A204.1 (cell line): ENCODE results near the gene GSDMA.

ENCODE experiments used
- FAIRE-seq: peaks from 2 replicates; lab custom pipeline; 2012; peaks lifted over from hg19 to GRCh38; lab: Jason Lieb, UNC

GSDMA gene

GRCh38 chr17:40022961-40023541 is 60.2 kb downstream of the GSDMA start:
- no peak for FAIRE-seq

DNA sequence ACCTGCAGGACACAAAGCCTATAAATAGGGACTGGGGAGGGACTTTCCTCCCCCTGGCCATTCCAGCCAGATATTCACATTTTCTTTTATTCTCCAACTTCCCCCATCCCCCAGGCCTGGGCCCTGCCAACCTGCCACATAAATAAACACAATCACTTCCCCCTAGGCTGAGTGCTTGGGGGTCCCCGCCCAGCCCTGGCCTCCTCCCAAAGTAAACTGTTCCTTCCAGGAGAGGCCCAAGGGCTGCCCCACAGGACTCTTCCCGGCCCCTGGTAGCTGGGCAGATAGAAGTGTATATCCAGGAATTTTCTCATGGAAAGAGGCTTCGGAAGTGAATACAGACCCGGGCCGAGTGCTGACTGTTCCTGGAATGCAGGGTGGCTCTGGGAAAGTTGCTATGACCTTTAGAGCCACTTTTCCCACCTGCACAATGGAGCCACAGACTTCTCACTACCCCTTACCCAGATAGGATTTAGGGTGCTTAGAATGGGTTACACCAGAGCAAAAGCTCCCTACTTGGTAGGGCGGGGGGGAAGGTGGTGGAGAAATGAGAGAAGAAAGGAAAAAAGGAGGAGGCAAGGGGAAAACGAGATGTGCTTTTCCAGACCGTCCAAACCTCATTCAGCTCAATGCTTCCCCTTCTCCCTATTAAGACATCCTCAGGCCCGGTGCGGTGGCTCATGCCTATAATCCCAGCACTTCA is 60.9 kb downstream of the GSDMA start:
- FAIRE-seq = no peak

GRCh38 chr17:40024901-40025300 is 62.1 kb downstream of the GSDMA start:
- FAIRE-seq = no peak

DNA sequence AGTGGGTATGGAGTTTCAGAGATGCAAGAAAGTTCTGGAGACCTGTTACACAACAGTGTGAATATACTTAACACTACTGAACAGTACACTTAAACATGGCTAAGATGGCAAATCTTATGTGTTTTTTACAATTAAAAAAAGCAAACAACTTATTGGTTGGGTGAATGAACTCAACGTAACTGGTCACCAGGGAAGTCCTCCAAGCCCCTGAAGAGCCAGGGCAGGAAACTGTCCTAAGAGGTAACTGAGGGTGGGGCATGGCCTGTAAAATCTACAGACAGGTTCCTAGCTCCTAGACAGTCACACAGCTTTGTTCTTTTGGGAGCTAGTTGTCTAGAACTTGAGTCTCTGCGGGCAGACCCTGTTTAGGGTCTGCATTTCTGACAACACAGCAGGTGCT is 62.8 kb downstream of the GSDMA start:
- FAIRE-seq = no peak

- no peak for FAIRE-seq
Observed at GRCh38 chr17:40025991-40026815, 63.4 kb downstream of the GSDMA start.

DNA sequence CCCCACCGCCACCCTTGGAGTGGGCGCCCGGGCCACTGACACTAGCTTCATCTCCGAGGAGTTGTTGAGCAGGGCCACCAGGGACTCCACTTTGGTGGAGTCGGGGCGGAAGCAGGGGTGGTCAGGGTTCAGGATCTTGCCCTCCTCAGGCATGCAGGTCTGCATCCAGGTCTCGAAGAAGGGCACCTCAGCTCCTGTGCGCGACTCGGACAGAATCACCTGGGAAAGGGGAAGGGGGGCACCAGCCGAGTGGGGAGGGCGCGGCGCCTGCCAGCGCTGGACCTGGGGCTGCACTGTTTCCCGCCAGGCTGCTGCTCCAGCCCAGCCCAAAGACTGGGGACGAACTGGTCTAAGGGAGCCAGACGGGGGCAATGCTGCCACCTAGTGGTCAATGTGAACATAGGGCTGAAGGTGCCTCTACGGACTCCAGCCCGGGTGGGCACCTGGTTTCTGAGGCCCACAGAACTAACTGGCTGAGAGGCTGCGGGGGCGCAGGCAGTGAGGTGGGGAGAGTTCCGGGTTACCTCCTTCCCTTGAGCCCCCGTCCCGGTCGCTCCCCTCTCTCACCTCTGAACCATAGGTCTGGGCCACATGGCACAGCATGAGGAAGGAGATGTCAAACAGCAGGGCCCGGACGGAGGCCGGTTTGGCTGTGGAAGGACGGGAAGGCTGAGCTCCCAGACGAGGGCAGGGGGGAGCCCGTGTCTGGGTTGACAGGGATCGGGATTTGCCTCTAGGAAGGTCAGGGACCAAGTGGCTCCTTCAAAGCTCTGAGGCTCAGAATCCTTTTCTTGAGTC is 64.2 kb downstream of the GSDMA start:
- FAIRE-seq = no peak
